IPS-11a (cell line): ENCODE data around the gene MAST4.

Source experiments
- H3K4me3 ChIP-seq: one replicate; pipeline ENCODE4 v1.5.1; 2013; ENCODE audit warnings: low read depth, low read length, control low read depth

Gene MAST4

GRCh38 chr5:67142816-67143215, 546.6 kb downstream of the MAST4 start:
- H3K4me3 ChIP-seq, result no peak overlapping the region

GRCh38 chr5:67143549-67143948, 547.4 kb downstream of the MAST4 start:
- H3K4me3 ChIP-seq, result no peak overlapping the region

GRCh38 chr5:67144183-67144639, 548.0 kb downstream of the MAST4 start:
- no peak overlapping the region for H3K4me3 ChIP-seq

- no peak overlapping the region for H3K4me3 ChIP-seq
Measured at GRCh38 chr5:67146574-67146973, 550.4 kb downstream of the MAST4 start.

GRCh38 chr5:67146981-67147380, 550.8 kb downstream of the MAST4 start:
- H3K4me3 ChIP-seq, result no peak overlapping the region

GRCh38 chr5:67147760-67148159, 551.6 kb downstream of the MAST4 start:
- H3K4me3 ChIP-seq, result no peak overlapping the region

GRCh38 chr5:67149057-67149950, 553.1 kb downstream of the MAST4 start:
- H3K4me3 ChIP-seq, result no peak overlapping the region

- no peak overlapping the region for H3K4me3 ChIP-seq
Measured at GRCh38 chr5:67149951-67150523, 553.8 kb downstream of the MAST4 start.

- no peak overlapping the region for H3K4me3 ChIP-seq
Measured at GRCh38 chr5:67152400-67152799, 556.2 kb downstream of the MAST4 start.

GRCh38 chr5:67153292-67153691, 557.1 kb downstream of the MAST4 start:
- no peak overlapping the region for H3K4me3 ChIP-seq

GRCh38 chr5:67154556-67155206, 558.5 kb downstream of the MAST4 start:
- H3K4me3 ChIP-seq, result no peak overlapping the region

- H3K4me3 ChIP-seq, result no peak overlapping the region
Measured at GRCh38 chr5:67156976-67157583, 560.9 kb downstream of the MAST4 start.

- H3K4me3 ChIP-seq, result no peak overlapping the region
Measured at GRCh38 chr5:67160272-67160671, 564.1 kb downstream of the MAST4 start.

GRCh38 chr5:67160985-67161384, 564.8 kb downstream of the MAST4 start:
- H3K4me3 ChIP-seq, result no peak overlapping the region

- H3K4me3 ChIP-seq, result no peak overlapping the region
Measured at GRCh38 chr5:67161767-67162166, 565.6 kb downstream of the MAST4 start.

GRCh38 chr5:67163231-67163756, 567.1 kb downstream of the MAST4 start:
- H3K4me3 ChIP-seq, result no peak overlapping the region

GRCh38 chr5:67163863-67164595, 567.8 kb downstream of the MAST4 start:
- H3K4me3 ChIP-seq, result no peak overlapping the region

- H3K4me3 ChIP-seq, result no peak overlapping the region
Measured at GRCh38 chr5:67164856-67165525, 568.8 kb downstream of the MAST4 start.

GRCh38 chr5:67165526-67166459, 569.6 kb downstream of the MAST4 start:
- H3K4me3 ChIP-seq, result no peak overlapping the region
